CD4-positive, alpha-beta T cell treated with Interleukin-17A for 1 hour (primary cell): Measurements from ENCODE around the gene PHF1.
A peak's percentile ranks its signal among the peaks of the same experiment; 100 is the strongest.

Experiments used
- DNase-seq: peaks from one replicate; pipeline ENCODE4 v3.0.0-alpha.2; 2020

The PHF1 gene

GRCh38 chr6:33433544-33434191 lies 22.9 kb downstream of the PHF1 start:
- no peak for DNase-seq

- no peak for DNase-seq
Measured at GRCh38 chr6:33434961-33435360, 24.1 kb downstream of the PHF1 start.

- DNase-seq = no peak
Measured at GRCh38 chr6:33437666-33438065, 26.9 kb downstream of the PHF1 start.

GRCh38 chr6:33438978-33439594 lies 28.3 kb downstream of the PHF1 start:
- no peak for DNase-seq

GRCh38 chr6:33439956-33440648 lies 29.3 kb downstream of the PHF1 start:
- DNase-seq = no peak

GRCh38 chr6:33440649-33441309 lies 30.0 kb downstream of the PHF1 start:
- no peak for DNase-seq

- DNase-seq = no peak
Measured at GRCh38 chr6:33441457-33441856, 30.6 kb downstream of the PHF1 start.

- no peak for DNase-seq
Measured at GRCh38 chr6:33442283-33442682, 31.5 kb downstream of the PHF1 start.

- no peak for DNase-seq
Measured at GRCh38 chr6:33443025-33443424, 32.2 kb downstream of the PHF1 start.

GRCh38 chr6:33443619-33444504 lies 33.0 kb downstream of the PHF1 start:
- no peak for DNase-seq

GRCh38 chr6:33445119-33445603 lies 34.3 kb downstream of the PHF1 start:
- no peak for DNase-seq

- no peak for DNase-seq
Measured at GRCh38 chr6:33446356-33446755, 35.5 kb downstream of the PHF1 start.

- DNase-seq = no peak
Measured at GRCh38 chr6:33450434-33450833, 39.6 kb downstream of the PHF1 start.

DNA sequence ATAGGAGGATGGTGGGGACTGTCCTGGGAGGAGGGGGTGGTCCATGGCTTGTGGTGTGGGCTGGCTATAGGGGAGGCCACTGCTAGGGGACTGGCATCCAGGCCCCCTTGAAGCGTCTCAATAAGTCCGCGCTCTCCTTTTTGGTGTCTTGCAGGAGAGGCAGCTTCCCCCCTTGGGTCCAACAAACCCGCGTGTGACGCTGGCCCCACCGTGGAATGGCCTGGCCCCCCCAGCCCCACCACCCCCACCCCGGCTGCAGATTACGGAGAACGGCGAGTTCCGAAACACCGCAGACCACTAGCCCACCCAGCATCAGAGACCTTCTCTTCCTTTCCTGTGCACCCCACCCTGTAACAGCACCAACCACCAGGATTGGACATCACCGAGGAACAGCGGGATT lies 40.8 kb downstream of the PHF1 start:
- no peak for DNase-seq

GRCh38 chr6:33452496-33452895 lies 41.7 kb downstream of the PHF1 start:
- DNase-seq = no peak

- peak; percentile 18 for DNase-seq
Measured at GRCh38 chr6:33453393-33454008, 42.7 kb downstream of the PHF1 start.

GRCh38 chr6:33454009-33454946 lies 43.5 kb downstream of the PHF1 start, which contains the start of gene ZBTB9:
TSS of gene ZBTB9 (plus strand) at chr6:33454576. CDS start at chr6:33455101, 525 bp downstream.
- peak; percentile 97 for DNase-seq

DNA sequence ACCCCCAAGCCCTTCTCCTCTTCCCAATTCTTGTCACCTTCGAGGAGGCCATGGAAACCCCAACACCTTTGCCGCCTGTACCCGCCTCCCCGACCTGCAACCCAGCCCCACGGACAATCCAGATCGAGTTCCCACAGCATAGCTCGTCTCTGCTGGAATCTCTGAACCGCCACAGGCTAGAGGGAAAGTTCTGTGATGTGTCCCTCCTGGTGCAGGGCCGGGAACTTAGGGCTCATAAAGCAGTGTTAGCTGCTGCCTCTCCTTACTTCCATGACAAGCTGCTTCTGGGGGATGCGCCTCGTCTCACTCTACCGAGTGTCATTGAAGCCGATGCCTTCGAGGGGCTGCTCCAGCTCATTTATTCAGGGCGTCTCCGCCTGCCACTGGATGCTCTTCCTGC lies 44.2 kb downstream of the PHF1 start:
- no peak for DNase-seq

GRCh38 chr6:33456156-33456555 lies 45.3 kb downstream of the PHF1 start:
- no peak for DNase-seq

- DNase-seq = no peak
Measured at GRCh38 chr6:33458676-33459075, 47.9 kb downstream of the PHF1 start.

DNA sequence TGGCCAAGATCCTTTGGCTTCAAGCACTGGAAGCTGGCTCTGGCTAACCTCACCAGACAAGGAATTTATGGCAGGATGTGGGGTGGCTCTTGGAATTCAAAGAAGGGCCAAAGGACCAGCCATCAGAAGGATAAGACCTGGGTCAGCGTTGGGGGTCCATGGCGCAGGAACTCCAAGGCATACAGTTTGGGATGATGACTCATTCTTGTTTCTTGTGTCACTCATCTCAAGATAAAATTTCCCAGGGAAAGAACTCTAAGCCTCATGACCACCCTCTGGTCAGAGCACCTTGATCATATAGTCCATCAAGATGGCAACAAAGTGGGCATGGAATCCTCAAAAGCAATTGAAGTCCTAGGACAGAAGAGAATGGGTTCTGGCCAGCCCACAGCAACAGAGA lies 48.4 kb downstream of the PHF1 start:
- DNase-seq = no peak
